Endothelial cell of umbilical vein (primary cell): ENCODE data around the gene SETBP1. TPM values are rescaled to one million over a fixed set of nuclear protein-coding genes. Genes with fewer than 3 reads are reported as not detected.

Experiments used
- BruUV-seq: library from RNA; stranded (reverse); fragments of 400-500 nt; replicated peaks from 2 replicates; lab custom pipeline; 2021; lab: Mats Ljungman, UMichigan
- CTCF ChIA-PET: fragments of 300-600, 350-600 bp; sonication (Branson Sonifier 250); formaldehyde crosslinking; loops from one replicate; lab custom pipeline; 2021; ENCODE audit warnings: antibody characterized with exemption, inconsistent platforms; lab: Charles Lee
- POLR2A ChIA-PET: fragments of 300-600, 350-600 bp; sonication (Branson Sonifier 250); formaldehyde crosslinking; loops from one replicate; lab custom pipeline; 2021; ENCODE audit warnings: antibody characterized with exemption, inconsistent platforms; lab: Charles Lee
- DNase-seq: peaks from one replicate; pipeline ENCODE4 v3.0.0-alpha.2; 2011; ENCODE audit warnings: low read depth, low spot score
- FAIRE-seq: peaks from 2 replicates; lab custom pipeline; 2011; peaks lifted over from hg19 to GRCh38; lab: Jason Lieb, UNC
- H2AFZ ChIP-seq: 2 replicates; pipeline ENCODE4 v1.6.0; 2012; ENCODE audit warnings: low read depth, low read length, control low read depth, inconsistent platforms
- H3K27ac ChIP-seq: 2 replicates; pipeline ENCODE4 v1.5.1; 2011; ENCODE audit warnings: low read depth, mild to moderate bottlenecking, control low read depth, low read length, moderate library complexity; ENCODE audit not compliant: insufficient read depth
- H3K27me3 ChIP-seq, 2 experiments: 2 replicates each; pipeline versions ENCODE4 v1.6.0 to v1.6.1; 2011; ENCODE audit warnings: low read length in 2 of 2, mixed read lengths in 1 of 2; ENCODE audit not compliant: control insufficient read depth in 2 of 2, insufficient read depth in 2 of 2
- H3K36me3 ChIP-seq, 2 experiments: 2 replicates in 1 of 2; 3 replicates in 1 of 2; pipeline ENCODE4 v1.5.1; 2011; ENCODE audit warnings: low read length in 2 of 2, mild to moderate bottlenecking in 1 of 2, moderate library complexity in 1 of 2; ENCODE audit not compliant: control insufficient read depth in 2 of 2, insufficient read depth in 2 of 2; ENCODE audit errors: extremely low read depth in 1 of 2
- H3K4me1 ChIP-seq: 3 replicates; pipeline ENCODE4 v1.5.1; 2011; ENCODE audit warnings: mild to moderate bottlenecking, low read length; ENCODE audit not compliant: control insufficient read depth, insufficient read depth; ENCODE audit errors: extremely low read depth
- H3K4me2 ChIP-seq: 2 replicates; pipeline ENCODE4 v1.6.1; 2011; ENCODE audit warnings: low read length, control low read depth, mixed read lengths; ENCODE audit not compliant: insufficient read depth
- H3K4me3 ChIP-seq, 3 experiments: fragments of 200-600 bp in 1 of 3; sonication (generic), shearing (Covaris generic) in 1 of 3; replicated peaks in 1 of 3; 2 replicates each; pipeline ENCODE4 v1.5.1; 2011 to 2016; ENCODE audit warnings: control low read depth in 3 of 3, low read length in 3 of 3, mild to moderate bottlenecking in 2 of 3, inconsistent platforms in 1 of 3, low read depth in 1 of 3, moderate library complexity in 1 of 3; ENCODE audit not compliant: insufficient read depth in 1 of 3
- H3K79me2 ChIP-seq: 2 replicates; pipeline ENCODE4 v1.6.0; 2012; ENCODE audit warnings: low read length, inconsistent platforms; ENCODE audit not compliant: control insufficient read depth, insufficient read depth
- H3K9ac ChIP-seq: replicated peaks from 2 replicates; pipeline ENCODE3; 2011; ENCODE audit warnings: low read length, control low read depth; ENCODE audit not compliant: insufficient read depth; ENCODE audit errors: extremely low read depth
- H3K9me1 ChIP-seq: replicated peaks from 3 replicates; pipeline ENCODE4 v1.6.0; 2011; ENCODE audit warnings: mild to moderate bottlenecking, low read length; ENCODE audit not compliant: control insufficient read depth, insufficient read depth; ENCODE audit errors: extremely low read depth
- H3K9me3 ChIP-seq: replicated peaks from 2 replicates; pipeline ENCODE4 v1.5.1; 2012; ENCODE audit warnings: low read length, inconsistent platforms; ENCODE audit not compliant: control insufficient read depth, insufficient read depth
- H4K20me1 ChIP-seq: replicated peaks from 2 replicates; pipeline ENCODE3; 2011; ENCODE audit warnings: mild to moderate bottlenecking, low read length; ENCODE audit not compliant: control insufficient read depth, insufficient read depth; ENCODE audit errors: extremely low read depth
- CTCF ChIP-seq, 2 donors: IDR thresholded peaks; 1 replicate in 1 of 2; 2 replicates in 1 of 2; pipeline ENCODE4 v1.5.1; 2011; ENCODE audit warnings: low read length in 2 of 2, mild to moderate bottlenecking in 2 of 2, moderate library complexity in 2 of 2, control low read depth in 1 of 2, inconsistent platforms in 1 of 2, low read depth in 1 of 2; ENCODE audit not compliant: insufficient read depth in 1 of 2; ENCODE audit errors: extremely low read depth in 1 of 2
- EZH2 ChIP-seq: IDR thresholded peaks from 2 replicates; pipeline ENCODE4 v1.6.1; 2012; ENCODE audit warnings: borderline replicate concordance, low read depth, mild to moderate bottlenecking, moderate library complexity, low read length, inconsistent platforms; ENCODE audit not compliant: severe bottlenecking
- FOS ChIP-seq: IDR thresholded peaks from 2 replicates; pipeline ENCODE4 v1.6.1; 2011; ENCODE audit warnings: mild to moderate bottlenecking, low read length, moderate library complexity, borderline replicate concordance; ENCODE audit not compliant: insufficient read depth
- GATA2 ChIP-seq: IDR thresholded peaks from 2 replicates; pipeline ENCODE4 v1.7.0; 2011; ENCODE audit warnings: low read depth, mild to moderate bottlenecking, moderate library complexity, mixed read lengths, low read length; ENCODE audit not compliant: insufficient read length, insufficient read depth
- MAX ChIP-seq: IDR thresholded peaks from 2 replicates; pipeline ENCODE4 v1.6.1; 2011; ENCODE audit not compliant: insufficient read depth, insufficient read length
- MYC ChIP-seq: IDR thresholded peaks from one replicate; pipeline ENCODE4 v1.6.1; 2011; ENCODE audit warnings: mild to moderate bottlenecking, low read depth, low read length
- POLR2A ChIP-seq: IDR thresholded peaks from 2 replicates; pipeline ENCODE4 v1.6.1; 2012; ENCODE audit warnings: low read depth, mild to moderate bottlenecking, control low read depth, low read length
- POLR2AphosphoS5 ChIP-seq: IDR thresholded peaks from 2 replicates; pipeline ENCODE4 v1.6.1; 2012; ENCODE audit warnings: low read depth, mild to moderate bottlenecking, control low read depth, low read length, moderate library complexity; ENCODE audit not compliant: insufficient read depth
- dilution Hi-C: fragments of 300-500 bp; cut with MboI; formaldehyde crosslinking; loops from one replicate; pipeline ENCODE4 v1.15.0; 2019; ENCODE audit warnings: low sequenced_read_pairs; ENCODE audit not compliant: extremely low pct_ligation_motif_present
- intact Hi-C: fragments of 100-400 bp; cut with micrococcal nuclease; formaldehyde crosslinking; loops from one replicate; pipeline ENCODE4 v1.10.0; 2022
- polyA plus RNA-seq, 4 experiments: library from polyadenylated mRNA; depleted of rRNA in 3 of 4; stranded (reverse) in 3 of 4; unstranded in 1 of 4; fragments of >200 nt; gene quantifications; 2 replicates each; pipeline versions ENCODE4 v1.2.1 to v1.2.3, GENCODE V29; 2011 to 2012; ENCODE audit warnings: missing spikeins in 1 of 4
- total RNA-seq: library from RNA; stranded (reverse); gene quantifications from 2 replicates; pipeline ENCODE4 v1.2.3, GENCODE V29; 2021

The SETBP1 gene
- total and polyA plus RNA-seq, 2 donors (not counting 3 experiments of a cell fraction or from before 2014, with no cell fraction given), result 0.76 to 3.1 TPM

- Histone ChIP-seq H3K4me1 (no peaks in the 10 kb centered on the region), H3K27ac (no peak overlapping the region), H2AFZ (no peak overlapping the region), H3K9me3 (no peaks in the 10 kb centered on the region), H4K20me1 (no peaks in the 10 kb centered on the region), H3K9ac (no peak overlapping the region), H3K9me1 (no peaks in the 10 kb centered on the region), H3K4me2 (no peak overlapping the region), H3K4me3 (no peak overlapping the region), H3K27me3 (no peaks in the 10 kb centered on the region), H3K36me3 (no peaks in the 10 kb centered on the region), H3K79me2 (no peaks in the 10 kb centered on the region)
- CTCF ChIA-PET, result no interaction called here
- FAIRE-seq, result no peak
- no TSS peak for BruUV-seq
- TF ChIP-seq FOS (no peak), POLR2A (no peak), MAX (no peak), MYC (no peak), POLR2AphosphoS5 (no peak), CTCF (IDR thresholded peaks at IDR 0.05; ENCODE audit: extremely low read depth in 1 of 2, insufficient read depth in 1 of 2, low read depth in 1 of 2, low read length in 2 of 2) (no peak), EZH2 (no peak), GATA2 (no peak)
- no peak for DNase-seq
- dilution Hi-C loops, result no loop called here
- POLR2A ChIA-PET, result no interaction called here
- intact Hi-C loops, result no loop called here
Observed at GRCh38 chr18:44836263-44836662, 155.6 kb downstream of the SETBP1 start.
